GM21737 (cell line): ENCODE data around the gene FITM1.

Source experiments
- ATAC-seq: cut with Tn5 transposase; IDR thresholded peaks from one replicate; pipeline ENCODE4 v1.9.1; 2021; ENCODE audit warnings: mild to moderate bottlenecking, moderate library complexity; ENCODE audit not compliant: unreplicated experiment

The FITM1 gene

DNA sequence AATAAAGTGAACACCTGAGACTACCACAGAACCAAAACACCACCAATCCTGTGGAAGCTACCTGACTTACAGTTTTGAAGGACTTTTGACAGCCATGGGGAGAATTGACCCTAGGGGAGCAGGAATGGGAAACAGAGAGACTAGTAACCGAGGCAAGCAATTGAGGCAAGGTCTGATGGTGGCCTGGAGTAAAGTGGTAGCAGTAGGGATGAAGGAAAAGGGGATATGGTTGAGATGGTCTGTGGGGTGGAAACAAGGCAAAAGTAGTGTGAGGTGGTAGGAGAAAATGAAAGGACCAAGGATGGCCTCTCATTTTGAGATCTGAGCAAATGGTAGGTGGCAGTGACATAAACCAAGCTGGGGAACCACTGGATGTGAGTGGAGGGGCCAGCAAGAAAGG, 26.4 kb downstream of the FITM1 start:
- no peak for ATAC-seq

DNA sequence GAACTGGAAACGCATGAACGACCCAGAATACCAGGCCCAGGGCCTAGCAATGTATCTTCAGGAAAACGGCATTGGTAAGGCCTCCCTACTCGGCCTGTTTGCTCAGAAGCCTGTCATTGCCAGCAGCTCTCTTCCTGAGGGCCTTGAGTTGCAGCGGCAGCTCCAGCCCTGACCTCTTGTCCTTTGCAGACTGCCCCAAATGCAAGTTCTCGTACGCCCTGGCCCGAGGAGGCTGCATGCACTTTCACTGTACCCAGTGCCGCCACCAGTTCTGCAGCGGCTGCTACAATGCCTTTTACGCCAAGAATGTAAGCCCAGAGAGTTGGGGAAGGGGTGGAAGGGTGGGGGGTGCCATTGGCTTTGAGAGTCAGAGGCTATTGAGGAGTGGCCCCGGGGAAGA, 26.9 kb downstream of the FITM1 start:
- ATAC-seq: no peak

DNA sequence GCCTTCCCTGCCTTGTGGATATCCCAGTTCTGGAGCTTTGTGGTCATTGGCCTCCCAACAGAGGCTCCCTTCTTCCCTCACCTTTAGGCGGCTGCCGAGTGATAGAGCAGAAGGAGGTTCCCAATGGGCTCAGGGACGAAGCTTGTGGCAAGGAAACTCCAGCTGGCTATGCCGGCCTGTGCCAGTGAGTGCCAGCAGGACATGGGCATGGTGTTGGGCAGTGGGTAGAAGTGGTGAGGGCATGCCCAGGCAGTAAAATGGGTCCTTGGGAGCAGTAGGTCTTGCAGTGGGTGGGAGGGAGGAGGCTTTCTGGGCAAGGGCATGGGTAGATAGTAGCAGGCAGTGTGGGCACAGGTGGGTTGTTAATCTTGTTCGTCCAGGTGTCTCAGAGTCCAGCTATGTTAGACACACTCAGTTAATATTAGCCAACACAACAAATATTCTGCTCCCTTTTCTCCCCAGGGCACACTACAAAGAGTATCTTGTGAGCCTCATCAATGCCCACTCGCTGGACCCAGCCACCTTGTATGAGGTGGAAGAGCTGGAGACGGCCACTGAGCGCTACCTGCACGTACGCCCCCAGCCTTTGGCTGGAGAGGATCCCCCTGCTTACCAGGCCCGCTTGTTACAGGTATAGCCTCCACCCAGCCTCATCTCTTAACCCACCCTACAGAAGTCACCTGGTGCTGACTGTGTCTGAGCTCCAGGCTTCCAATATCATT, 29.5 kb downstream of the FITM1 start:
- no peak for ATAC-seq

DNA sequence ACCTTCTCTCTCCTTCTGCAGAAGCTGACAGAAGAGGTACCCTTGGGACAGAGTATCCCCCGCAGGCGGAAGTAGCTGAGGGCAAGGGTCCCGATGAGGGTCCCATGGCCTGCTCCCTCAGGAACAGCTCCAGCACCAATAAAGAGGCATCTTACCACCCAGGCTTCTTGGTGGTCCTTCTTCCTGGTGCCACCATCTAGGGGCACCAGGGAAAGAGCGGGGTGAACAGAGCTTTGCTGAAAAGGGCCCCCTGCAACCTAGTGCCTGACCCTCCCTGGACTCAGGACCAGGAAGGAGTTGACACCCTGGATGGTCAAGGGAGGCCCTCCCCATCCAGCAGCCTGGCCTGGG, 30.0 kb downstream of the FITM1 start:
- peak; percentile 7 for ATAC-seq

DNA sequence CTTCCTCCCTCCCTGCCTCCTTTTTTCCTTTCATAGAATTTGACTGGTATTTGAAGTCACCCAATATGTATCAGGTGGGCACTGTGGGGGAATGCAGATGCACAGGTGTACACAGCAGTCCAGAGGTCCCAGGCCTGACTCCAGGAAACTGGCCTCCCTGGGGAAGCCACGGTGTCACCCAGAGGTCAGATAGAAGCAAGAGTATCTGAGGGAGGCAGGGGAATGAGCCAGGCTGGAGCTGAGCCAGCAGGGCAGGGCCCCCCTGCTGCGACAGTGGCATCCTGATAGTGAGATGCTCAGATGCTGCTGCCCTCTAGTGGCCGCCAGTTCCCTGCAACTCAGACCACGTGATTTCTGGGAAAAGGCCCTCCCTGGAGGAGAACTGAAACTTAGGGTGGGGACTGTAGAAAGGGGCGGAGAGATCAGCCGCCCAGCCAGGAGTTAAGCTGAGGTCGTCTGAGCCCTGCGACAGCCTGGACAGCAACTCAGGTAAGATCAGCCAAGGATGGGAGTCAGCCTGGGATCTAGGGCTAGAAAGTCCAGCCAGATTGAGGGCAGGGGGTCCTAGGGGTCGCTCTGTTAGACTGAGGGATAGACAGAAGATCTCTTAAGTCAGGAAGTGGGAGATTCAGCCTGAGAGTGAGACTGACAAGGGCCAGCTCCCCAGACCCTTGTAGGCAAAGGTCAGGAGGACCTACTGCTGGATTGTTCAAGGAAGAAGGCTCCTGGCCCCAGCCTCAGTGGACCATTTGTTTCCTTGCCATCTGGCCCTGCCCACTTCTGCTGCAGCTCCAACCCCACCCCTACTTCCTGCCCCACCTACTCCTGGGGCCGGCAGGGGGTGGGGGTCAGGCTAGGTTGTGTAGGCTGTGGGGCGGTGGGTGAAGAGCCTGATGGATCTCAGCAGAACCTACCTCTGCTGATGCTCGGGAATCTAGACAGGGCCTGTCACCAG, 30.7 kb downstream of the FITM1 start, which contains the start of gene IRF9:
TSS of gene IRF9 (plus strand) at position 416 of the 955 bp plus-strand sequence. CDS start 880 bp downstream, outside the sequence.
- peak; percentile 72 for ATAC-seq

DNA sequence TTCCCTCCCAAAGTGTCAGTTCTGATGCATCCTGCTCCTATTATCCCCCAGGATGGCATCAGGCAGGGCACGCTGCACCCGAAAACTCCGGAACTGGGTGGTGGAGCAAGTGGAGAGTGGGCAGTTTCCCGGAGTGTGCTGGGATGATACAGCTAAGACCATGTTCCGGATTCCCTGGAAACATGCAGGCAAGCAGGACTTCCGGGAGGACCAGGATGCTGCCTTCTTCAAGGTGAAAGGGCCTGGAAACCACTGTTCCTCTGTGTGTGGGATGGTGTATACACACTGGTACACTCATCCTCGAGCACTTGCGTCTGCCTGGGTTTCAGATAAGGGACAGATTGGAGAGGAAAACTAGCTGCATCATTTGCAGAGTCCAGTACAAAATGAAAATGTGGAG, 31.6 kb downstream of the FITM1 start:
- no peak for ATAC-seq

DNA sequence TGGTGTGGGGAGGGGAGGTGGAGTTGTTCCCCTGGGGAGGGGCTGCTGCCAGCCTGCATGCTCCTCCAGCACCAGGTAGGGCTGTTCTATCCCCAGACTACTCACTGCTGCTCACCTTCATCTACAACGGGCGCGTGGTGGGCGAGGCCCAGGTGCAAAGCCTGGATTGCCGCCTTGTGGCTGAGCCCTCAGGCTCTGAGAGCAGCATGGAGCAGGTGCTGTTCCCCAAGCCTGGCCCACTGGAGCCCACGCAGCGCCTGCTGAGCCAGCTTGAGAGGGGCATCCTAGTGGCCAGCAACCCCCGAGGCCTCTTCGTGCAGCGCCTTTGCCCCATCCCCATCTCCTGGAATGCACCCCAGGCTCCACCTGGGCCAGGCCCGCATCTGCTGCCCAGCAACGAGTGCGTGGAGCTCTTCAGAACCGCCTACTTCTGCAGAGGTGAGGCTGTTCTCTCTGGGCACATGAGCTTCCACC, 34.1 kb downstream of the FITM1 start:
- ATAC-seq: no peak

DNA sequence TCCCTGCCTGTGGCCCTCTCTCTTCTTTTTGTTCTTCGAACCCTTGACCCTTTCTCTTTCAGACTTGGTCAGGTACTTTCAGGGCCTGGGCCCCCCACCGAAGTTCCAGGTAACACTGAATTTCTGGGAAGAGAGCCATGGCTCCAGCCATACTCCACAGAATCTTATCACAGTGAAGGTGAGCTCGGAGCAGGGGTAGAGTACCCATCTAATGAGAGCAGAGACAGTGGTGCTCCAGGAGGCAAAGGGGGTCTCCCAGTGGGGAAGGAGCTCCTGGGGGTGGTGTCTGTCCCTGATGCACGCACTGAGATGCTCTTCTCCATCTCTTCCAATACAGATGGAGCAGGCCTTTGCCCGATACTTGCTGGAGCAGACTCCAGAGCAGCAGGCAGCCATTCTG, 35.3 kb downstream of the FITM1 start:
- no peak for ATAC-seq

DNA sequence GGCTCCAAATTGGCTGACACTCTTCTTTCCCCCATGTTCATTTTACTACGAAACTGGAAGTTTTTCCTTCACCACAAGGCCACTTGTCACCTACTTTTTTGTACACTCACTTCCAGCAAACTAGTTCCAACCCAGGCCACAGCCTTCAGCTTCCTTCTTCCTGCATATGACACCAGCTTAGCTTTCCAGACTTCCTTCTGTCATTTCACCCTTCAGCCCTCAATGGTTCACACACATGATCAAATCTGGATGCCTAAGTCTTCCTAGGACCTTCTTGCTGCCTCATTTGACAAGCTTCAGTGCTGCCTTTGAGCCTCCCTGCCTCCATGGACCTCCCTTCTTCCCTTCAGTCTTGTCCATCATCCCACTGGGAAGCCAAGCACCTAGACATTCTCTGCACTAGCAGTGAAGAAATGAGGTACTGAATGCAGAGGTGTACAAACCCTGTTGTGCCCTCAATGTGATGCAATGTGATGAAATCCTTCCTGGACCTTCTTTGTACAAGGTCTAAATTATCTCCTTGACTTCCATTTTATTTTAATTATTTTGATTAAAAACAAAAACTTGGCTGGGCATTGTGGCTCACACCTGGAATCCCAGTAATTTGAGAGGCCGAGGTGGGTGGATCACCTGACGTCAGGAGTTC, 37.1 kb downstream of the FITM1 start:
- ATAC-seq: no peak

DNA sequence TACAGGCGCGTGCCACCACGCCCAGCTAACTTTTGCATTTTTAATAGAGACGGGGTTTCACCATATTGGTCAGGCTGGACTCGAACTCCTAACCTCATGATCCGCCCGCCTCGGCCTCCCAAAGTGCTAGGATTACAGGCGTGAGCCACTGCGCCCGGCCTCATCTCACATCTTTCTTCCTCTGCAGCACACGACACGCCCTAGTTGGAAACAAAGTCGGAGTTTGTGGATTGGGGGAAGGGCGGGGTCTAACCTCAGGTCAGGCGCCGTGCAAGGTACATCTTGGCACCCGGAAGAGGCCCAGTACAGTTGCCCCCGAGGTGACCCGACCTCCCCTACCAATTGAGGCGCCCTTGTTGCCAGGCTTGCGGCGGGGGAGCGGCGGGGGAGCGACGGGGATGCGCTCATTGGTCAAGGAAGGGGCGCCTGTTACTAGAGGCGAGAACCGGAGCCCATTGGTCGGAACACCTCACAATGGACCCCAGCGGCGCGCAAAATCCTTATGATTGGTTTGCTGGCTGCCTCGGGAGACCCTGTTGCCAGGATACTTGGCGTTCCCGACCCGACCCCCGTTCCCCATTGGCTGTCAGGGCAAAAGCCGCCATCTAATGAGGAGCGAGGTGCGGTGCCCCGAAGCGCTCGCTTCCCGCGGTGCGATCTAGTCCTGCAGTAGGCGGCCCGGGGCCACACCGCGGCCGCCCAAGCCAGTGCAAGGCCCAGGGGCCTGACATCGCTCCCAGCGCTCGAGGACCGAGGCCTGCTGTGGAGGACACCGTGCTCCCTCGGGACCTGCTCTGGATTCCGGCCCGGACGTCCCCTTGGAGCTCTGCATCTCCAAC, 41.2 kb downstream of the FITM1 start, which contains the start of gene REC8:
TSS of gene REC8 (plus strand) at position 659 of the 839 bp plus-strand sequence. CDS start 473 bp downstream, outside the sequence.
- peak; percentile 81 for ATAC-seq

DNA sequence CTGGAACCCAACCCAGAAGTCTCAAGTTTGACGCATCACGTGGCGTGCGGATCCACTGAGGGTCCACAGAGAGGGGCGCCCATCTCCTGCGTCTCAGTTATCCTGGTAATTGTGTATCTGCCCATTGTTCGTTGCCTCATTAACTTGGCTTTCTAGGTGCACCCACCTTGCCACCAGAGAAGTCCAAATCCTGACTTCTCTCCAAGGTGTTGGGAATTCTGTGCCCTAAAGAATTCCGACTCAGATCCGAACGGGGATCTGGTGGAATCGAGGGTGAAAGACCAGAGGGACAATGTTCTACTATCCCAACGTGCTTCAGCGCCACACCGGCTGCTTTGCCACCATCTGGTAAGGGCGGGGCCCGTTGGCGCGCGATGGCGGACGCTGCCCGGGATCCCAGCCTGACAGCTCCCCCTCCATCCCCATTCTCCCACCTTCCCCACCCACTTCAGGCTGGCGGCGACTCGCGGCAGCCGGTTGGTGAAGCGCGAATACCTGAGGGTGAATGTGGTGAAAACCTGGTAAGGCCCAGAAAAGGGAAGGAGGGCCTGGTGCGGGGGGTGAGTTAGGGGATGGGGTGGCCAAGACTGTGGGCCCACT, 41.9 kb downstream of the FITM1 start:
- no peak for ATAC-seq

DNA sequence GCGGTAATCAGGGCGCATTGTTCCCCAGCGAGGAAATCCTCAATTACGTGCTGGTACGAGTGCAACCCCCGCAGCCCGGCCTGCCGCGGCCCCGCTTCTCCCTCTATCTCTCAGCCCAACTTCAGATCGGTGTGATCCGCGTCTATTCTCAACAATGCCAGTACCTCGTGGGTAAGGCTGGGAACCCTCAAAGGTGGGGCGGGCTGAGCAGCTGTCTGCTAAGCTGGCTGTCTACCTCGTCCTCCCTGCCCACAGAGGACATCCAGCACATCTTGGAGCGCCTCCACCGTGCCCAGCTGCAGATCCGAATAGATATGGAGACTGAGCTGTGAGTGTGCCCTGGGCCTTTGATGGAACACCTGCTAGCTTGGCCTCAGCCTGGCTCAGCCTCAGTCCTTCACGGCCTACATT, 42.4 kb downstream of the FITM1 start:
- ATAC-seq: no peak

DNA sequence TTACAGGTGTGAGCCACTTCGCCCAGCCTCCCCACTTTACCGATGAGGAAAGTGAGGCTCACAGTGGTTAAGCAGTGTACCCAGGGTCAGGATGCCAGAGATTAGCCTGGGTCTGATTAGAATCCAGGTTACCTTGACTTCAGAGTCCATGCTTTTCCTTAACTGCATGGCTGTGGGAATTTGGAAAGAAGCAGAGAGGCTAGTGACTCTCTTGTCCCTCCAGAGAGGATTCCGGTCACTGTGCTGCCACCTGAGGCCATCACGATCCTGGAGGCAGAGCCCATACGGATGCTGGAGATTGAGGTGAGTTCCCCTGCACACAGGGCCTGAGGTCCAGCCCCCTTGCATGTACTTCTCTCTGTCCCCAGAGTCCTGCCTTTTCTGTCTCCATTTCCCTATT, 46.1 kb downstream of the FITM1 start:
- no peak for ATAC-seq

DNA sequence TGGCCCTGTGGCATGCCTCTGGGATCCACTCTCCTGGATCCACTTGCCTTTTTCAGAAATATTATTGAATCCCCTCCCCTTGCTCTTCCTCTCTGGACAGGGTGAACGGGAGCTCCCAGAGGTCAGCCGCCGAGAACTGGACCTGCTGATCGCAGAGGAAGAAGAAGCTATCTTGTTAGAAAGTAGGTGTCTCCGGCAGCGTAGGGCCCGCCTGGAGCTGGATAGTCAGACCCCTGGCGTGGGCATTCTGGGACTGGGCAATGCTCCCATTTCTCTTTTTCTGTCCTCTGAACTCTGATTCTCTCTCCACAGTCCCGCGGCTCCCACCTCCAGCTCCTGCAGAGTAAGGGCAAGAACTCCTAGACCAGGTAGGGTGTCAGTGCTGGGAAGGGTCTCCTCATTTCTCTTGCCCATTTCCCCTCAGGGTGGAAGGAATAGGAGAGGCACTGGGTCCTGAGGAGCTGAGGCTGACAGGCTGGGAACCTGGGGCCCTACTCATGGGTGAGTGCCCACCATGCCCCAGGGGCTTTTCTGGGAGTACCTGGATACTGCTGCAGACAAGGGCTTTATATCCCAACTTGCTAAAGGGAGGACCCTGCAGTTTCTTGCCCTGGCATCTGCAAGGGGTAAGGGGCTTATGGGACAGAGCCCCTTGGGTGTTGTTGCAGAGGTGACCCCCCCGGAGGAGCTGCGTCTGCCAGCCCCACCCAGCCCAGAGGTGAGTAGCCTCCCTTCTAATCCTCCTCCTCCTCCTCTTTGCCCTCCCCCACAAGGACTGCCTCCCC, 46.8 kb downstream of the FITM1 start:
- no peak for ATAC-seq

DNA sequence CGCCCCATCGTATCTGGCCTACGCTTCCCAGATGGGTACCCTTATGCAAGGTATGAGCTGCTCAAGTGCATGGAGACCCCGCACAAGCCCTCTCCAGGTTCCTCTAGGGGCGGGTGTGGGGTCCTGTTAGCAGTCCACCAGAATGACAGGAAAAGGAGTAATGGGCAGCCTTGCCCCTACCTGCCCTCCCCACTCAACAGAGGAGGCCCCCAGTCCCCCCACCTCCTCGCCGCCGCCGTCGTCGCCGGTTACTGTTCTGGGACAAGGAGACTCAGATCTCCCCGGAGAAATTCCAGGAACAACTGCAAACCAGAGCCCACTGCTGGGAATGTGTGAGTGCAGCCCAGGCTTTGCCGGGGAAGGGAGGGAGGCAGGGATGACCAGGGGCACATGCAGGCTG, 47.4 kb downstream of the FITM1 start:
- no peak for ATAC-seq

DNA sequence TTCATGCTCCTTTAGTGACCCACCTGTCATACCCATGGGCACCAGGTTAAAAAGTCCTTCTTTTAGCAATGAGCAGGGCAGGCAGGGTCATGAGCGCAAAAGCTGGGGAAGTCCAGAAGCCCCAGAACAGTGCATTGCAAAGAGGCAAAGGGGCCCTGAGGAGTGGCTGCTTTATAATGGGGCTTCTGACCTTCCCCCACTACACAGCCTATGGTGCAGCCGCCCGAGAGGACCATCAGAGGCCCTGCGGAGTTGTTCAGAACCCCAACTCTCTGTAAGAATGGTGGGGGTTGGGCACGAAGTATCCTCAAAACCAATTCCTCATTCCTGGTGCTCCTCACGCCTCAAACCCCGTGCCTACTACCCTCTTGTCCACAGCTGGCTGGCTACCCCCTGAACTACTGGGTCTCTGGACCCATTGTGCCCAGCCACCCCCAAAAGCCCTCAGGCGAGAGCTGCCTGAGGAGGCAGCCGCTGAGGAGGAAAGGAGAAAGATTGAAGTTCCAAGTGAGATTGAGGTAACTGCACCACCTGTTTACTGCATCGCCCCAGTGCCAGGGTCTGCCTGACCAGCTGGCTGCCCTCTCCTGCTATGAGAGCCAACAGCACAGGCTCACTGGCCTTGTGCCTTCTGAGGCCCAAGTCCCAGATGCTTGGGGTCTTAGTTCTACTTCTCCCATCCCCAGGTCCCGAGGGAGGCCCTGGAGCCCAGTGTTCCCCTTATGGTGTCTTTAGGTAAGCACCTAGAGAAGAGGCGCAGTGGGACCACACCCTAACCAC, 48.1 kb downstream of the FITM1 start:
- no peak for ATAC-seq

DNA sequence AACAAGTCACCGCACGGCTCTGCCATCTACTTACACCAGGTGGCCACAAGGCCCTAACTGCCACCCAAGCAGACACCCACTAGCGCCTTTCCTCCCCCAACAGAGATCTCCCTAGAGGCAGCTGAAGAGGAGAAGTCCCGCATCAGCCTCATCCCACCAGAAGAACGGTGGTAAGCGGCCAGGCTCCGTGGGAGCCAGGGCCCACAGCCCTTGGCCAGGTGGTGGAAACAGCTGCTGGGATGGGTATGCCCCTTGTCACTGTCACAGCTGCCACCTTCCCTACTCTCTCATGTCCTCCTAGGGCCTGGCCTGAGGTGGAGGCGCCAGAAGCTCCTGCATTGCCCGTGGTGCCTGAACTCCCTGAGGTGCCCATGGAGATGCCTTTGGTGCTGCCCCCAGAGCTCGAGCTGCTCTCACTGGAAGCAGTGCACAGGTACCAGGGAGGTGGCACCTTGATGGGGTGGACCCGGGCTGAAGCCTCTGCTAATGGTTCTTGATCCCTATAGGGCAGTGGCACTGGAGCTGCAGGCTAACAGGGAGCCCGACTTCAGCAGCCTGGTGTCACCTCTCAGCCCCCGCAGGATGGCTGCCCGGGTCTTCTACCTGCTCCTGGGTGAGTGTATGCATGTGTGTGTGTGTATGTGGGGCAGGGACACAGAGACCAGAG, 49.0 kb downstream of the FITM1 start:
- ATAC-seq: no peak
